Endothelial cell (in vitro differentiated cells): ENCODE measurements around the gene CDC42BPG. TPM values are rescaled to one million over a fixed set of nuclear protein-coding genes. Genes with fewer than 3 reads are reported as not detected.

Experiments
- DNase-seq: peaks from one replicate; pipeline ENCODE4 v3.0.0; 2021; ENCODE audit warnings: low spot score
- H3K27ac Mint-ChIP-seq: one replicate; pipeline ENCODE4 v1.8.0; 2021; ENCODE audit warnings: mixed read lengths, inconsistent platforms; ENCODE audit not compliant: unreplicated experiment
- H3K27me3 Mint-ChIP-seq: one replicate; pipeline ENCODE4 v1.8.0; 2021; ENCODE audit warnings: mild to moderate bottlenecking, moderate library complexity, mixed read lengths, inconsistent platforms; ENCODE audit not compliant: unreplicated experiment
- H3K36me3 Mint-ChIP-seq: one replicate; pipeline ENCODE4 v1.8.0; 2021; ENCODE audit warnings: mild to moderate bottlenecking, low read depth, mixed read lengths, inconsistent platforms; ENCODE audit not compliant: unreplicated experiment
- H3K4me1 Mint-ChIP-seq: one replicate; pipeline ENCODE4 v1.8.0; 2021; ENCODE audit warnings: mild to moderate bottlenecking, mixed read lengths, inconsistent platforms; ENCODE audit not compliant: unreplicated experiment
- H3K4me3 Mint-ChIP-seq: one replicate; pipeline ENCODE4 v1.8.0; 2021; ENCODE audit warnings: mild to moderate bottlenecking, mixed read lengths, inconsistent platforms; ENCODE audit not compliant: unreplicated experiment
- H3K9me3 Mint-ChIP-seq: one replicate; pipeline ENCODE4 v1.8.0; 2021; ENCODE audit warnings: mixed read lengths, inconsistent platforms; ENCODE audit not compliant: unreplicated experiment
- CTCF ChIP-seq: fragments of 200-600 bp; sonication (generic); IDR thresholded peaks from one replicate; pipeline ENCODE4 v1.5.0; 2021; ENCODE audit warnings: antibody characterized with exemption; ENCODE audit not compliant: unreplicated experiment
- total RNA-seq: library from RNA; stranded (reverse); fragmentation: NEBNext Ultra II Directional; extraction: Animal tissue kit (Norgen Biotek cat#: 25700); gene quantifications from one replicate; pipeline ENCODE4 v1.2.1, GENCODE V29; 2021; ENCODE audit not compliant: unreplicated experiment

CDC42BPG gene
- total RNA-seq, 1 donor from 2014 or later, result 4.1 TPM

- peaks cover 37% of the 10 kb centered on the region for H3K36me3 Mint-ChIP-seq
- H3K4me3 Mint-ChIP-seq, result no peak overlapping the region
- no peak overlapping the region for H3K27ac Mint-ChIP-seq
Observed at GRCh38 chr11:64778223-64778472, 66.3 kb downstream of the CDC42BPG start.

GRCh38 chr11:64777449-64778222 is 66.8 kb downstream of the CDC42BPG start:
- no peaks in the 10 kb centered on the region for H3K9me3 Mint-ChIP-seq
- H3K36me3 Mint-ChIP-seq, result peaks cover 42% of the 10 kb centered on the region
- H3K4me3 Mint-ChIP-seq, result peak overlapping the region; percentile 98
- peaks cover 44% of the 10 kb centered on the region for H3K4me1 Mint-ChIP-seq
- H3K27ac Mint-ChIP-seq, result peak overlapping the region; percentile 49
- peak; percentile 76 for DNase-seq
- no peak for TF ChIP-seq CTCF
- peaks cover 13% of the 10 kb centered on the region for H3K27me3 Mint-ChIP-seq

More at GRCh38 chr11:64778223-64778472, 66.3 kb downstream of the CDC42BPG start:
- TF ChIP-seq CTCF, result no peak
- H3K27me3 Mint-ChIP-seq, result peaks cover 13% of the 10 kb centered on the region
- no peaks in the 10 kb centered on the region for H3K9me3 Mint-ChIP-seq
- no peak for DNase-seq
- peaks cover 38% of the 10 kb centered on the region for H3K4me1 Mint-ChIP-seq

GRCh38 chr11:64776875-64777274 is 67.6 kb downstream of the CDC42BPG start:
- no peak for TF ChIP-seq CTCF
- H3K4me3 Mint-ChIP-seq, result peak overlapping the region; percentile 98
- peaks cover 13% of the 10 kb centered on the region for H3K27me3 Mint-ChIP-seq
- peaks cover 49% of the 10 kb centered on the region for H3K36me3 Mint-ChIP-seq
- H3K27ac Mint-ChIP-seq, result peak overlapping the region; percentile 49
- no peaks in the 10 kb centered on the region for H3K9me3 Mint-ChIP-seq
- DNase-seq, result no peak
- peaks cover 50% of the 10 kb centered on the region for H3K4me1 Mint-ChIP-seq

GRCh38 chr11:64776425-64776824 is 68.0 kb downstream of the CDC42BPG start:
- DNase-seq, result no peak
- no peaks in the 10 kb centered on the region for H3K9me3 Mint-ChIP-seq
- peak overlapping the region; percentile 98 for H3K4me3 Mint-ChIP-seq
- H3K4me1 Mint-ChIP-seq, result peaks cover 52% of the 10 kb centered on the region
- TF ChIP-seq CTCF, result no peak
- peaks cover 13% of the 10 kb centered on the region for H3K27me3 Mint-ChIP-seq
- H3K27ac Mint-ChIP-seq, result peak overlapping the region; percentile 49
- peaks cover 54% of the 10 kb centered on the region for H3K36me3 Mint-ChIP-seq

GRCh38 chr11:64774144-64774543 is 70.3 kb downstream of the CDC42BPG start:
- H3K4me1 Mint-ChIP-seq, result peaks cover 51% of the 10 kb centered on the region
- H3K36me3 Mint-ChIP-seq, result peaks cover 75% of the 10 kb centered on the region
- no peaks in the 10 kb centered on the region for H3K9me3 Mint-ChIP-seq
- peak overlapping the region; percentile 73 for H3K4me3 Mint-ChIP-seq
- H3K27me3 Mint-ChIP-seq, result peaks cover 11% of the 10 kb centered on the region
- no peak for TF ChIP-seq CTCF
- DNase-seq, result no peak
- peak overlapping the region; percentile 42 for H3K27ac Mint-ChIP-seq
